NCI-H1930 (cell line): ENCODE data around the gene KRTAP9-1.
A peak's percentile ranks its signal among the peaks of the same experiment; 100 is the strongest.
"Not testable (repeated sequence)": the region's sequence is repeated elsewhere in the genome, so short reads cannot be mapped to it uniquely, and the experiment has no call there.

Source experiments
- DNase-seq, 2 experiments: peaks; one replicate each; lab custom pipeline; 2025; lab: John Stamatoyannopoulos, UW

The KRTAP9-1 gene

DNA sequence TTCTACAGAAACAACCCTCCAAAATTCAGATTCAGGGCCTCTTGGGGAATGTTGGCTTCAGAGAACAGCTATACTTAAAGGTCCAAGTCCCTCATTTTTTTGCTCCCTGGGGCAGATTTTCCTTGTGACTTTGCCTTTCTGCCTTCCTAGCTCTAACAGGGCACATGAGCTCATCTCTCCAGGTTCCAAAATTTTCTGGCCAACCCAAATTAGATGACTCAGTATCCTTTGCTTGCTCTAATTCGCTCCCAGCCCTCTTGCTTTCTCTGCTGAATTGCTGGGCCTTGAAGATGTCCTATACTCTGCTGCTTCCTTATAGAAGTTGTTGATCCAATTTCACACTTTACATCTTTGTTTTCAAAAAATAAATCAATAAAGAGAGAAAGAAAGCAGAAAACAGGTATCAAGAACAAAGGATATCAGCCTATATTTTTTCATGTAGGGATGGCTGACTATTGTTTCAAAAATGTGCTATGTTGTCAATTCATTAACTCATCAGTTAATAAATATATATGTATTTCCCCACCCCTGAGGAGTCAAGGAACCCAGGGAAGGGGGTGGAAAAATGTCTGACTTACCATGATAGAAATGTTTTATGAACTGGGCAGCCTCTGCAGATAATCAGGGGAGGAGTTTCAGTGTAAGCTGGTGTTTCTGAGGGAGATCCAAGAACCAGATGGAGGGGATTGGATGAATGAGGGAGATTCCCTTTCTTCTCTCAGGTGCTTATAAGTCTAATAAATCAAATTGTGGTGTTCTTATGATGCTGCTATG lies 10.7 kb upstream of the KRTAP9-1 start:
- no peak for DNase-seq

DNA sequence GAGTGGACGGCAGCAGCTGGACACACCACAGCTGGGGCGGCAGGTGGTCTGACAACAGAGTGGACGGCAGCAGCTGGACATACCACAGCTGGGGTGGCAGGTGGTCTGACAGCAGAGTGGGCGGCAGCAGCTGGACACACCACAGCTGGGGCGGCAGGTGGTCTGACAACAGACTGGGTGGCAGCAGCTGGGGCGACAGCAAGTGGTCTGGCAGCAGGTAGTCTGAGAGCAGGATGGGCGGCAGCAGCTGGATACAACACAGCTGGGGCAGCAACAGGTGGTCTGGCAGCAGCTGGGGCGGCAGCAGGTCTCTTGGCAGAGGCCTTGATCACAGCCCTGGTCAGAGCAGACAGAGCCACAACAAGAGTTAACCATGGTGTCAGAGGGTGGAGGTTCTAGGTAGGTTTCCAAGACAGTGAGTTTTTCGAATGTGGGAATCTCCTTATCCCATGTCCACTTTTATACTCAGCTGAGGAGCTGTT lies 5.2 kb upstream of the KRTAP9-1 start, which contains the start of gene KRTAP4-1:
KRTAP4-1 (minus strand) TSS at position 432 of the 482 bp plus-strand sequence; CDS start at position 375, 57 bp downstream.
- no peak for DNase-seq

DNA sequence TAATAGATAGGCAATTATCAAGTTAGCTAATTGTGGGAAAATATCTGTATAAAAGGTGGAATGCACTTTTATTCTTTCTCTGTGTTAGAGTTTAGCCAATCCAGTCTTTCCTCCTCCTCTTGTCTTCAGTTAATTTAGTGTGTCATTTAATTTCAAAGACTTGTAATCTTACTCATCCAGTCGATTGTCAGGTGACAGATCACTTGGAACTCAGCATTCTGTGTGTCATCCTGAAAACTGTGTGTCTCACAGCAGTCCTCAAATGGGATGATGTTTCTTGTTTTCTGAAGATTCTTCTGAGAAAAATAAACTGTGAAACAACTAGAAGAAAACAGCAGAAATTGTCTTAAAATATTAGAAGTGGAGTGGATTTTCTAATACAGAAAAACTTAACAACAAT lies 4.7 kb upstream of the KRTAP9-1 start:
- DNase-seq = no peak

DNA sequence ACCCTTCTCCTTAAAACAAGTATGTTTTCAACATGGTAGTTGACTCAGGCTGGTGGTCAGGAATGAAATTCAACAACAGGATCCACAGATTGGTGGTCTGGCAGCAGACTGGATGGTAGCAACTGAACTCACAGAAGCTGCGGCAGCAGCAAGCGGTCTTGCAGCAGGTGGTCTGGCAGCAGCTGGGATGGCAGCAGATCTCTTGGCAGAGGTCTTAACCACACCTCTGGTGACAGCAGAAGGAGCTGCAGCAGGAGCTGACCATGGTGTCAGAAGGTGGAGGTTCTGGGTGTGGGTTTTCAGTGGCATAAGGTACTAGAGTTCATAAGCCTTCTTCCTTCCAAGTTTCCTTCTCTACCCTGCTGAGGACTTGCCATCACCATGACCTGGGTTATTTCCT lies 2.8 kb upstream of the KRTAP9-1 start:
- DNase-seq = no peak

DNA sequence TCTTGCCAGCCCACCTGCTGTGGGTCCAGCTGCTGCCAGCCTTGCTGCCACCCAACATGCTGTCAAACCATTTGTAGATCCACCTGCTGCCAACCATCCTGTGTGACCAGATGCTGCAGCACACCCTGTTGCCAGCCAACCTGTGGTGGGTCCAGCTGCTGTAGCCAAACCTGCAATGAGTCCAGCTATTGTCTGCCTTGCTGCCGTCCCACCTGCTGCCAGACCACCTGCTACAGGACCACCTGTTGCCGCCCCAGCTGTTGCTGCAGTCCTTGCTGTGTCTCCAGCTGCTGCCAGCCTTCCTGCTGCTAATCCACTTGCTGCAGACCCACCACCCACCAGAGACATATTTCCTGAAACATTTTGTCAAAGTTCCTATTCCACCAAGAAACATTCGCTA lies 641 bp downstream of the KRTAP9-1 start:
- no peak for DNase-seq

DNA sequence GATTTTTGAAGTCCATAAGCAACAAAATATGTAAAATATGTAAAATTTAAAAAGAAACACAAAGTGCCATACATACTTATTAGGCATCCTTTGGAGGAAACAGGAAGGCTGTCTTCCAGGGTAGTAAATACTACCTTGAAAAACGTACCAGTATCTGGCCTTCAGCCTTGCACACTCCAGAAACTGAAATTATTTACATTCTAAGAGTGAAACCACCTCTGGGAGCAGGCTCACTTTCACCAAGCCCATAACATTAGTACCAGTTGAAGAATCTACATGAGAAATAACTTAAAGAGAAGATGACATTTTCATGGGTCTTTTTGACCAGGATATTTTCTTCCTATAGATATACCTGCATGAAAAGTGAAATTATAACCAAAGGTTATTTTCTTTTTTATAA lies 6.4 kb downstream of the KRTAP9-1 start:
- DNase-seq = no peak

DNA sequence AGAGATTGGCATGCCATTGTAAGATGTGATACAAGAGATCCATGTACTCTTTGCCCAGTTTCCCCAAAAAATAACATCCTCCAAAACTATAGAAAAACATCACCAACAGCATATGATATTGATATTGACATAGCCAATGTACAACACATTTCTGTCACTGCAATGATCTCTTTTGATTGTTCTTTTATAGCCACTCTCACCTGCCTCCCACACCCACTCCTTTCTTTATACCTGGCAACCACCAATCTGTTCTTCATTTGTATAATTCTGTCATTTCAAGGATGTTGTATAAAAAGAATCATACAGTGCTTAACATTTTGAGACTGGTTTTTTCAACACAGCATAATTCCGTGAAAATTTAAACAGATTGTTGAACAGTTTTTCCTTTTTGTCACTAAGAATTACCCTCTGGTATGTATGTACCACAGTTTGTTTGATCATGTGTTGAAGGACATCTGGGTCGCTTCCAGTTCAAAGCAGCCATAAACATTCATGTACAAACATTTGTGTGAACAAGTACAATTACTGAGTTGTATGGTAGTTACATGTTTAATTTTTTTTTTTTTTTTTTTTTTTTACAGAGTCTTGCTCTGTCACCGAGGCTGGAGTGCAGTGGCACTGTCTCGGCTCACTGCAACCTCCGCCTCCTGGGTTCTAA lies 9.9 kb downstream of the KRTAP9-1 start:
- DNase-seq = no peak

DNA sequence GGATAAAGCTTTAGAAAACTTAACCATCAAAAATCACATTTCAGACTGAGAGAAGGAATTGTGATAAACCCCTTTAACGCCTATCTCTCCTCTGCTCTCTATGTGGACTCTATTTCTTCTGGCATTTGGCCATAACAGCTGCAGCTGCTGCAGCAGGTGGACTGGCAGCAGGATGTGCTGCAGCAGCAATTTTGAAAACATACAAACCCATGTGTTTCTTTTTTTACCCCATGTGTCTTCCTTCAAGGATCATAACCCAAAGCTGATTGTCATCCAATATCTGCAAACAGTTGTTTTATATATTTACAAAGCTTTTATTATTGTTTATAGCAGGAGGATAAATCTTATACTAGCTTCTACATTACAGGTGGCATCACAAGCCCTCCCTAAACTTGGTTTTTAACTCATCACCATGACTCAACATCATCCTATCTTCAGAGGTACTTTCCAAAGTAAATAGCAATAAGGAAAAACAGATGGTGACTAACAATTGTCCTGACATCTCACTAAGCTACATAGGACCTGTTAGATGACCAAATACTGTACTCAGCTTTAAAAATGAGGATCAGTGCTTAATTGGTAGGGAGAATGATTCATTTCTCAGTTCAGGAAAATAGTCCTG lies 22.3 kb downstream of the KRTAP9-1 start:
- peak in 1 of 2 experiments; percentile 3 for DNase-seq

DNA sequence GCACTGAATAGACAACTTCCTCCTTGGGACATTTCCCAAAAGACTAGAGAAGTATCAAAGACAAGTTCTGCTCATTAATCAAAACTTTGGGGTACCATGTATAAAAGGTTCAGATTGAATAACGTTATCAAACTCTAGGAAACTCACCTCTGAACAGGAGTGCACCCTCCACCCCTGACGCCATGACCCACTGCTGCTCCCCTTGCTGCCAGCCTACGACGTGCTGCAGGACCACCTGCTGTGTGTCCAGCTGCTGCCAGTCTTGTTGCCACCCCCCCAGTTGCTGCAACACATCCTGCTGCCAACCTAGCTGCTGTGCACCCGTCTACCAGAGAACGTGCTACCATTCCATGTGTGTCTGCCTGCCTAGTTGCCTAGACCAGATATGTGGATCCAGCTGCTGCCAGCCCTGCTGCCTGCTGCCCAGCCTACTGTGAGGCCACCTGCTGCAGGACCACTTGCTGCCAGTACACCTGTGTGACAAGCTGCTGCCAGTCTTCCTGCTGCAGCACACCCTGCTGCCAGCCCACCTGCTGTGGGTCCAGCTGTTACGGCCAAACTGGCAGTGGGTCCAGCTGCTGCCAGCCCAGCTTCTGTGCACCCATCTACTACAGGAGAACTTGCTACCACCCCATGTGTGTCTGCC lies 23.0 kb downstream of the KRTAP9-1 start:
- DNase-seq = no peak

DNA sequence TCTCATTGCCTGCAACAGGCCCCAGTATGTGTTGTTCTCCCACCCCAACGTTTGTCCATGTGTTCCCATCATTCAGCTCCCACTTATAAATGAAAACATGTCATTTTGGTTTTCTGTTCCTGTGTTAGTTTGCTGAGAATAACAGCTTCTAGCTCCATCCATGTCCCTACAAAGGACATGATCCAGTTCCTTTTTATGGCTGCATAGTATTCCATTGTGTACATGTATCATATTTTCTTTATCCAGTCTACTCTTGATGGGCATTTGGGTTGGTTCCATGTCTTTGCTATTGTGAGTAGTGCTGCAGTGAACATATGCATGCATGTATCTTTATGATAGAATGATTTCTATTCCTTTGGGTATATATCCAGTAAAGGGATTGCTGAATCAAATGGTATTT lies 26.0 kb downstream of the KRTAP9-1 start:
- no peak for DNase-seq

DNA sequence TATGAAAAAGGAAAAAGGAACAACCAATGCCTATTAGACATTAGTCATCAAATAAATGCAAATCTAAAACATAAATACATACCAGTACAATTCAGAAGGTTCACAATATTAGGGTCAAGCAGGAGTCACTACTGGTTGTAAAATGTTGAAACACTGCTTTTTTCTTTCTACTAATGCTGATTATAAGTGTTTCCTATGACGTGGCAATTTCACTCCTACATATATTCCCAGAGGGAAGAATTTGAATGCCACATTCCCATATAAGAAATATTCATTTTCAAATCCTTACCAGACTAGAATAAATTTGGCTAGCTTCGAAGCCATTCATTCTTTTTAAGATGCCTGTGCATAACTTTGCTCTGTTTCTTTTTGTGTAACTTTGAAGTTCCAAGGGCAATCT lies 34.1 kb downstream of the KRTAP9-1 start:
- no peak for DNase-seq

DNA sequence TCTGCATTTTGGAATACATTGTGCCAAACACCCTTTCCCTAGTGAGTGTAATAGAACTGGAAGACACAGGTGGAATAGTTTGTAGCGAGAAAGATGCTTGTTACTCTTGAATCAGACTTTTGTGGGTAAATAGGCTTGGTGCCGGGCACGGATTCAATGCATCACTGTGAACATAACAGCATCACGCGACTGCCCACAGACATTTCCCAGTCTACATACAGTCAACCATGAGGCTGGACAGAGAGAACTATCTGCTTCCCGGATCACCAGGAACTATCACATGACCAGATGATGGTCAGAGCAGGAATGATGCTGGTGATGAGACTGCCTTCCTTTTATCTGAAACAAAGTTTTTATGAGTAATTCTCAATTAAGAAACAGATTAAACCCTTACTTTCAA lies 36.4 kb downstream of the KRTAP9-1 start:
- DNase-seq = no peak

DNA sequence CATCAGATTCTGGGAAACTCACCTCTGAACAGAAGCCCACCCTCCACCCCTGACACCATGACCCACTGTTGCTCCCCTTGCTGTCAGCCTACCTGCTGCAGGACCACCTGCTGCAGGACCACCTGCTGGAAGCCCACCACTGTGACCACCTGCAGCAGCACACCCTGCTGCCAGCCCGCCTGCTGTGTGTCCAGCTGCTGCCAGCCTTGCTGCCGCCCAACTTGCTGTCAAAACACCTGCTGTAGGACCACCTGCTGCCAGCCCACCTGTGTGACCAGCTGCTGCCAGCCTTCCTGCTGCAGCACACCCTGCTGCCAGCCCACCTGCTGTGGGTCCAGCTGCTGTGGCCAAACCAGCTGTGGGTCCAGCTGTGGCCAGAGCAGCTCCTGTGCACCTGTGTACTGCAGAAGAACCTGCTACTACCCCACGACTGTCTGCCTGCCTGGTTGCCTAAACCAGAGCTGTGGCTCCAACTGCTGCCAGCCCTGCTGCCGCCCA lies 37.0 kb downstream of the KRTAP9-1 start, which contains the start of gene KRTAP9-2:
KRTAP9-2 (plus strand) TSS at position 51 of the 498 bp plus-strand sequence; CDS start at position 58, 7 bp downstream.
- DNase-seq = not testable (repeated sequence)

DNA sequence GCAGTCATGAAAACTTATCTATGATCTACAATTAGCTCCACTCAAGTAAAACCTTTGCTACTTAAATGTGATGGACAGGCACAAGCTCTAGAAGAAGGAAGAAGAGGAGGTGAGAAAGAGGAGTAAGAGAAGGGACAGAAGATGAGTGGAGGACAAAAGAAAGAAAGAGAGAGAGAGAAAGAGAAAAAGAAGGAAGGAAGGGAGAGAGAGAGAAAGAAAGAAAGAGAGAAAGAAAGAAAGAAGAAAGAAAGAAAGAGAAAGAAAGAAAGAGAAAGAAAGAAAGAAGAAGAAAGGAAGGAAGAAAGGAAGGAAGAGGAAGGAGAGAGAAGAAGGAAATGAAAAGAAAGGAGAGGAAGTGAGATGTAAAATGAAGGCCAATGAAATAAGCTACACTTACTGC lies 40.4 kb downstream of the KRTAP9-1 start:
- DNase-seq = no peak

DNA sequence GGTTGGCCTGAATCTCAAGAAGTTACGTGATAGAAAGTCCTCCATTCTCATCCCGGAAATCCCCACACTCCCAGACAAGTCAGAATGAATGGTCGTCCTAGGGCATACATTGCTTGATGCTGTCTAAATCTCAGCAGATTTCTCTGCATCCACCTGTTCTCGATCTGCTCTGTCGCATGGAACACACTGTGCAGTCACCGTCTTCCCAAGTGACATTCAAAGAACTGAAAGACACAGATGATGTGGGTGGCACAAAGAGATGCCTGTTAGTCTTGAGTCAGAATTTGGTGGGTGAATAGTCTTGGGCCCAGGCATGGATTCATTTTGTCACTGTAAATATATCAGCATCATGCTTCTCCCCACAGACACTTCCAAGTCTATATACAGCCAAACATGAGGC lies 42.0 kb downstream of the KRTAP9-1 start:
- no peak for DNase-seq

DNA sequence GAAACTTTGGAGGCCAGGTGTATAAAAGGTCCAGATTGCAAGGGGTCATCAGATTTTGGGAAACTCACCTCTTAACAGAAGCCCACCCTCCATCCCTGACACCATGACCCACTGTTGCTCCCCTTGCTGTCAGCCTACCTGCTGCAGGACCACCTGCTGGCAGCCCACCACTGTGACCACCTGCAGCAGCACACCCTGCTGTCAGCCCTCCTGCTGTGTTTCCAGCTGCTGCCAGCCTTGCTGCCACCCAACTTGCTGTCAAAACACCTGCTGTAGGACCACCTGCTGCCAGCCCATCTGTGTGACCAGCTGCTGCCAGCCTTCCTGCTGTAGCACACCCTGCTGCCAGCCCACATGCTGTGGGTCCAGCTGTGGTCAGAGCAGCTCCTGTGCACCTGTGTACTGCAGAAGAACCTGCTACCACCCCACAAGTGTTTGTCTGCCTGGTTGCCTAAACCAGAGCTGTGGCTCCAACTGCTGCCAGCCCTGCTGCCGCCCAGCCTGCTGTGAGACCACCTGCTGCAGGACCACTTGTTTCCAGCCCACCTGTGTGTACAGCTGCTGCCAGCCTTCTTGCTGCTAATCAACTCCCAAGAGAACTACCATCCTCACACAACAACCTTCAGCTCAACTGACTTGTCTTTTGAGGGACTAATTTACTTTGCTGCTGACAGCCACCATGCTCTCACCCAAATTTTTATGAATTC lies 42.9 kb downstream of the KRTAP9-1 start, which contains the start of gene KRTAP9-3:
KRTAP9-3 (plus strand) TSS at position 51 of the 707 bp plus-strand sequence; CDS start at position 104, 53 bp downstream.
- not testable (repeated sequence) for DNase-seq

DNA sequence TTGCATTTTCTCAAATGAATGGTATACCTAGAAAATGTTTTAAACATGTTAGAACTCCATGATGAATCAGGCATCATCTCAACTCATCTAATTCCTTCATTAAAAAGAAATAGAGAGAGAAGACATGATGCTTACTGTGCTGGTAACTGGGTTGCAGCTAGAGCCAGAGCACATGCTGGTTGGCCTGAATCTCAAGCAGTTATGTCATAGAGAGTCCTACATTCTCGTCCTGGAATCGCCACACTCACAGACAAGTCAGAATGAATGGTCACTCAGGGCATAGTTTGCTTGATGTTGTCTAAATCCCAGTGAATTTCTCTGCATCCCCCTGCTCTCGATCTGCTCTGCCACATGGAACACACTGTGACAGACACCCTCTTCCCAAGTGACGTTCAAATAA lies 47.4 kb downstream of the KRTAP9-1 start:
- DNase-seq = not testable (repeated sequence)

DNA sequence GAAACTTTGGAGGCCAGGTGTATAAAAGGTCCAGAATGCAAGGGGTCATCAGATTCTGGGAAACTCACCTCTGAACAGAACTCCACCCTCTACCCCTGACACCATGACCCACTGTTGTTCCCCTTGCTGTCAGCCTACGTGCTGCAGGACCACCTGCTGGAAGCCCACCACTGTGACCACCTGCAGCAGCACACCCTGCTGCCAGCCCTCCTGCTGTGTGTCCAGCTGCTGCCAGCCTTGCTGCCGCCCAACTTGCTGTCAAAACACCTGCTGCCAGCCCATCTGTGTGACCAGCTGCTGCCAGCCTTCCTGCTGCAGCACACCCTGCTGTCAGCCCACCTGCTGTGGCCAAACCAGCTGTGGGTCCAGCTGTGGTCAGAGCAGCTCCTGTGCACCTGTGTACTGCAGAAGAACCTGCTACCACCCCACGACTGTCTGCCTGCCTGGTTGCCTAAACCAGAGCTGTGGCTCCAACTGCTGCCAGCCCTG lies 48.3 kb downstream of the KRTAP9-1 start, which contains the start of gene KRTAP9-8:
KRTAP9-8 (plus strand) TSS at position 51 of the 489 bp plus-strand sequence; CDS start at position 104, 53 bp downstream.
- DNase-seq = not testable (repeated sequence)
